HG02840 (cell line): ENCODE data around the gene LRRC3.

ENCODE experiments used
- ATAC-seq: cut with Tn5 transposase; IDR thresholded peaks from one replicate; pipeline ENCODE4 v1.9.1; 2021; ENCODE audit warnings: mild to moderate bottlenecking, moderate library complexity, moderate number of reproducible peaks; ENCODE audit not compliant: unreplicated experiment, low FRiP score

LRRC3 gene

DNA sequence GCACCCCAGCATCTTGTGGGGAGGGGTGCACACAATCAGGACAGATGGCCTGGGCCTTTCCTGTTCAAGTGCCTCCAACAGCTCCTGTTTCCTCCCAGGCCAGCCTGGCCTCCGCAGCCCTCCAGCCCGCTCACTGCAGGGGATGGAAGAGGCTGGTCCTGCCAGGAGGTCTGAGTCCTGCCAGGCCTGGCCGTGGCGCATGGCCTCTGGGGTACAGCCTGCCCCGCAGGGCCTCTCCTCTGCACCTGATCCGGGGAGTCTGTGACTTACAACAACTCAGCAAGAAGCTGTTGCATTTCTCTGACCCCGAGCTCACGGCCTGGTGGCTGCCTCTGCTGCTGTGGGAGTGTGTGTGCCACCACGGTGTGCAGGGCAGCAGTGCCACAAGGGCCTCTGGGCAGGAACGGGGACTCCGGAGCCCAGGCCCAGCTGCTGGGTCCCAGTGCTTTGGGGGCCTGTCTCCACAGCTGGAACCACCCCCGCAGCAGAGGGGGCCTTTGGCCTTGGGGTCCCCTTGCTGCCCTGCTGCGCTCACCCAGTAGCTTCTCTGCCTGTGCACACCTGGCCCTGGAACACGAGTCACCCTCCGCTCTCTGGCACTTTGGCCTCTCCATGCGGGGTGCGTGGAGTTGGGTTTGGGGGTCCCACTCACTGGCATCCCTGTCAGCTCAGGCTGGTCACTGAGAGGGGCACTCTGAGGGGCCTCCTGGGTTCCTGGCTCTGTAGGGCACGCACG lies 17.4 kb upstream of the LRRC3 start:
- no peak for ATAC-seq

DNA sequence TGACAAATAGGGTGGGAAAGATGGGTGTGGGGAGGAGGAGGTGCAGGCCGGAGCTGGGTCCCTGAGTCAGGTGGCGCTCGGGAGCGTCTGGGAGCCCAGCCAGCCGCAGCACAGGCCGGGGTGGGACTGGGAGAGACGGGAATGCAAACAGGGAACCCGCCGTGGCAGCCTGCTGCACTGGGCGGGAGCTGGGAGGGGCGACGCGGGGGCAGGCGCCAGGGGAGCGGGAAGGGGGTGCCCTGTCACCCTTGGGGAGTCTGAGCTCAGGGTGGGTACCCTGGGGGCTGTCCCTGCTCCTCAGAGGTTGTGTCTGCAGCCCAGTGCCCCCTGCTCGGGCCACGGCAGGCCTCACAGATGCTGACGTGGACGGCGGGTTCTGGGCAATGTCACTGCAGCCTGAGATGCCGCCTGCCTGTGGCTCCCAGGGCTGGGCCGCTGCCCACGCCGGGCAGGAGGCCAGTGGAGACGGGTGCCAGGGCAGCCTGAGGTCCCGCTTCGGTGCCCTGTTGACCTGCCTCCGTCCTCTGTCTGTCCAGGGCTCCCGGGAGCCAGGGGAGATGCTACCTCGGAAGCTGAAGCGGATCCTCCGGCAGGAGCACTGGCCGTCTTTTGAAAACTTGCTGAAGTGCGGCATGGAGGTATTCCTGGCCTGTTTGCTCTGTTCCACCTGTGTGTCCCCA lies 16.6 kb upstream of the LRRC3 start:
- ATAC-seq, result no peak

DNA sequence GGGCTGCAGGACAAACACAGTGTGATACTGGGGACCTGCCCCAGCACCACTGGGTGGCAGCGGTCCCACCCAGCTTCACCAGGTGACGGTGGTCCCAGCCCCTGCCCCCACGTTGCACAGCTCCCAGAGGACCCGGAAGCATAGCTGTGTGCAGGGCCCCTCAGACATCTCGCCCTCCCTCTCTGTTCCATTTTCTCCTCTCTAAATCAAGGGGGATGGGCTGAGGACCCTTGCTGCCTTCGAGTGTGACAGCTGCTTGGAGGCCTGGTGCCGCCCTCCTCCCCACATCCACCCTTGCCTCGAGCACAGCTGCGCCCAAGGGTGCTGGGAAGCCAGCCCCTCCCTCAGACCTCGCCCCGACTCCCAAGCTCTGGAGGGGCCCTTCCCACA lies 16.1 kb upstream of the LRRC3 start:
- no peak for ATAC-seq

DNA sequence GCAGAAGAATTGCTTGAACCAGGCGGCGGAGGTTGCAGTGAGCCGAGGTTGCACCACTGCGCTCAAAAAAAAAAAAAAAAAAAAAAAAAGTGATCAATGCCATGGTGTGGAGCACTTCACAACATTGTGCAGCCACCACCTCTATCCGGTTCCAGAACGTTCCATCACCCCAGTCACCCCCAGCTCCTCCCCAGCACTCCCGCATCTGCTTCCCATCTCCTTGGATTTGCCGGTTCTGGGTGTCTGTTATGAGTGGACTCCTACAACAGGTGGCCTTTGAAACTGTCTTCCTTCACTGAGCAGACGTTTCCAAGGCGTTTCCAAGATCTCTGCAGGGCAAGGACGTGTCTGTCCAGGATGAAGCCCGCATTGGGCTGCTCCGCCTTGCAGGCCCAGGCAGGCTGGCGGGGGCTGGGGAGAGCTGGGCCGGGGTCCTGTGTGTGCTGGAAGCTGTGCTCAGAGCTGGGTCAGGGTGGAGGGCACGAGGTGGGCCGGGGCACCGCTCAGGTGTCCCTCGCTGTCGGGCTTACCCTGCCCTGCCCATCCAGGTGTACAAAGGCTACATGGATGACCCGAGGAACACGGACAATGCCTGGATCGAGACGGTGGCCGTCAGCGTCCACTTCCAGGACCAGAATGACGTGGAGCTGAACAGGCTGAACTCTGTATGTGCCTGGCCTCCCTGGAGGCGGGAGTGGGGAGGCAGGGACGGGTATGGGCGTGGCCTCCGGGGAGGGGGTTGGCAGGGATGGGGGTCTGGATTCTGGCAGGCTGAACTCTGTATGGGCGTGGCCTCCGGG lies 14.9 kb upstream of the LRRC3 start:
- ATAC-seq, result no peak

DNA sequence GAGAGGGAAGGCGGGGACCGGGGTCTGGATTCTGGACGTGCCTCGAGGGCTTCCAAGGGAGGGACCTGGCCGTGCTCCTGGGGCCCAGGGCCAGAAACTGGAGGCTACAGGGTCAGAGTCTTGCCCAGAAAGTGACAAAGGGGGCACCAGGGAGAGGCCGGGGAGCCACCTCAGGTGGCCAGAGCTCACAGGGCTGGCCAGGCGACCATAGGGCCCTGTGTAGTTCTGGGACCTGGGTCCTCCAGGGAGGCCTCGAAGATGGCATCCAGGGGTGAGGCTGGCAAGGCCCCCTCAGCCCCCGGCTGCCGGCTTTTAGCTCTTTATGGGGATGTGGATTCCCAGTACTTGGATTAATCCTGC lies 14.3 kb upstream of the LRRC3 start:
- ATAC-seq, result no peak

DNA sequence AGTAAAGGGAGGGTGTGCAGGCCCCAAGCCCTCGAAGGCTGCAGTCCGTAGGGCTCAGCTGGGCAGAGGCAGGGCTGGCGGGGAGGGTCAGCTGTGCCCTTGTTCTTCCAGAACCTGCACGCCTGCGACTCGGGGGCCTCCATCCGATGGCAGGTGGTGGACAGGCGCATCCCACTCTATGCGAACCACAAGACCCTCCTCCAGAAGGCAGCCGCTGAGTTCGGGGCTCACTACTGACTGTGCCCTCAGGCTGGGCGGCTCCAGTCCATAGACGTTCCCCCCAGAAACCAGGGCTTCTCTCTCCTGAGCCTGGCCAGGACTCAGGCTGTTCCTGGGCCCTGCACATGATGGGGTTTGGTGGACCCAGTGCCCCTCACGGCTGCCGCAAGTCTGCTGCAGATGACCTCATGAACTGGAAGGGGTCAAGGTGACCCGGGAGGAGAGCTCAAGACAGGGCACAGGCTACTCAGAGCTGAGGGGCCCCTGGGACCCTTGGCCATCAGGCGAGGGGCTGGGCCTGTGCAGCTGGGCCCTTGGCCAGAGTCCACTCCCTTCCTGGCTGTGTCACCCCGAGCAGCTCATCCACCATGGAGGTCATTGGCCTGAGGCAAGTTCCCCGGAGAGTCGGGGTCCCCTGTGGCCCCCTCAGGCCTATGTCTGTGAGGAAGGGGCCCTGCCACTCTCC lies 13.6 kb upstream of the LRRC3 start:
- ATAC-seq, result no peak

DNA sequence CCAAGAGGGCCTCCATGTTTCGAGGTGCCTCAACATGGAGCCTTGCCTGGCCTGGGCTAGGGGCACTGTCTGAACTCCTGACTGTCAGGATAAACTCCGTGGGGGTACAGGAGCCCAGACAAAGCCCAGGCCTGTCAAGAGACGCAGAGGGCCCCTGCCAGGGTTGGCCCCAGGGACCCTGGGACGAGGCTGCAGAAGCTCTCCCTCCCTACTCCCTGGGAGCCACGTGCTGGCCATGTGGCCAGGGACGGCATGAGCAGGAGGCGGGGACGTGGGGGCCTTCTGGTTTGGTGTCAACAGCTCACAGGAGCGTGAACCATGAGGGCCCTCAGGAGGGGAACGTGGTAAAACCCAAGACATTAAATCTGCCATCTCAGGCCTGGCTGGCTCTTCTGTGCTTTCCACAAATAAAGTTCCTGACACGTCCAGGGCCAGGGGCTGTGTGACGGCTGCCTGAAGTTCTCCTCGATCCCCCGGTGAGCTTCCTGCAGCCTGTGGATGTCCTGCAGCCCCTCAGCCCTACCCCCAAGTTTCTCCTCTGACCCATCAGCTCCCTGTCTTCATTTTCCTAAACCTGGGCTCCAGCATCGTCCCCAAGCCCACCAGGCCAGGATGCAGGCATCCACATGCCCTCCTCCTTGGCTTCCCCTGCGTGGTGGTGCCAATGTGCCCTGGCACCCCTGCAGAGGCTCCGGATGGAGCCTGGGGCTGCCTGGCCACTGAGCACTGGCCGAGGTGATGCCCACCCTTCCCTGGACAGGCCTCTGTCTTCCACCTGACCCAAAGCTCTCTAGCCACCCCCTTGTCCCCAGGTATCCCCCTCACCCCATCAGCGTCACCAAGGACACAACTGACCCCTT lies 12.8 kb upstream of the LRRC3 start:
- ATAC-seq, result no peak

DNA sequence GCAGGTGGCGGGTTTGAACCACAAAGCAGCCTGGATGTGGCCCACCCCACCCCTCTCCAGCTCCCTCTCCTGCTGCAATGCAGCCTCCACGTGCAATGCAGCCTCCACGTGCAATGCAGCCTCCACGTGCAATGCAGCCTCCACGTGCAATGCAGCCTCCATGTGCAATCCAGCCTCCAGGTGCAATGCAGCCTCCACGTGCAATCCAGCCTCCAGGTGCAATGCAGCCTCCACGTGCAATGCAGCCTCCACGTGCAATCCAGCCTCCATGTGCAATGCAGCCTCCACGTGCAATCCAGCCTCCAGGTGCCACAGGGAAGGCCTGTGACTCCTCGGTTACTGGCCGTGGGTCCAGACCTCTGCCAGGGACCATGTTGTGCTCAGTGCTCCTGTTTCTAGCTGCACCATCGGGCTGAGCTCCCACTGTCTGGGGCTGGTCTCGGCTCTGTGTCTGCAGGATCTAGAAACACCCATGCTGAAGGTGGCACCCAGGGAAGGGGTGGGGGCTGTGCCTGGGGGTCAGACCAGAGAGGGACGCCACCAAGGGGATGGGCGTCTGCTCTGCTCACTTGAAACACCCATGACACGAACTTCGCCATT lies 11.9 kb upstream of the LRRC3 start:
- no peak for ATAC-seq

DNA sequence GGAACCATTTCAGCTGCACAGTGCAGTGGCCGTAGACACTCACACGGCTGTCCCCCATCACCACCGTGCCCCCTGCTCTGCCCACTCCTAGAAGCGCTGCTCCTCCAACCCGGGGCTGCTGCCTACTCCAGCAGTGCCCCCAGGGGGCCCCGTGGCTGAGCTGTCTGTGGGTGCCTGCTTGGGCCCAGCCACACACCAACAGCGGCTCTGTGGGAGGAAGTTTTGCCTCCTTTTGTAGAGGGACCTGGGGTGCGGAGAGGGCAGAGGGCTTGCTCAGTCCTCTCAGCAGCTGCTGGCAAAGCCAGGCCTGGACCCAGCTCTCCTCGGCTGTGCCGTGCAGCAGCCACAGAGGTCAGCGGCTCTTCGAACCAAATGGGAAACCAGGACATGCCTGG lies 11.4 kb upstream of the LRRC3 start:
- ATAC-seq, result no peak

DNA sequence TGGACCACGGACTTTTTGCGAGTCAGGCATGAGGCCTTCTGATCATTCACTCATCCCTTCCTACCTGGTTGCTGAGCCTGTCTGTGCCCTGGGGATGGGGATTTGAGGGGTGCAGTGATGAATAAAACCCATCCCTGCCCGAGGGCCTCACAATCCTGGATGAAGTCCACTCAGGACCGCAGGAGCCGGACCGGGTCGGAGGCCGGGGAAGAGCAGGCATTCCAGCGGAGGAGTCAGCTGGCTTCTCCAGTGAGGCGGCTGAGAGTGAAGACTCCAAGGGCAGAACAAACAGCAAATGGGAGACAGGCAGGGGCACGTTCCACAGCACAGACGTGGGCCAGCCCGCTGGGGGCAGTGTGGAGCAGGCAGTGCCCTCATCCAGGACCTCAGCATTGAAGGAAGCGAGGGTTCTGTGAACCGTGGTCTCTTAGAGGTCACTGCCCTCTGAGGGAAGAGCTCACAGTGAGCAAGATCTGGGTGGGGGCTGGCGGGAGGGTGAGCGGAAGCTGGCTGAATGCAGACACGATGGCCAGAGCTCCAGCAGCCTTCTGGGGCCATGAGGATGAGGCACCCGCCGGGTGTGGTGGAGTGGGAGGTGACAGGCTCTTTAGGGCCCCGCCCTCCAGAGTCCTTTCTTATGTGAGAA lies 10.9 kb upstream of the LRRC3 start:
- no peak for ATAC-seq

DNA sequence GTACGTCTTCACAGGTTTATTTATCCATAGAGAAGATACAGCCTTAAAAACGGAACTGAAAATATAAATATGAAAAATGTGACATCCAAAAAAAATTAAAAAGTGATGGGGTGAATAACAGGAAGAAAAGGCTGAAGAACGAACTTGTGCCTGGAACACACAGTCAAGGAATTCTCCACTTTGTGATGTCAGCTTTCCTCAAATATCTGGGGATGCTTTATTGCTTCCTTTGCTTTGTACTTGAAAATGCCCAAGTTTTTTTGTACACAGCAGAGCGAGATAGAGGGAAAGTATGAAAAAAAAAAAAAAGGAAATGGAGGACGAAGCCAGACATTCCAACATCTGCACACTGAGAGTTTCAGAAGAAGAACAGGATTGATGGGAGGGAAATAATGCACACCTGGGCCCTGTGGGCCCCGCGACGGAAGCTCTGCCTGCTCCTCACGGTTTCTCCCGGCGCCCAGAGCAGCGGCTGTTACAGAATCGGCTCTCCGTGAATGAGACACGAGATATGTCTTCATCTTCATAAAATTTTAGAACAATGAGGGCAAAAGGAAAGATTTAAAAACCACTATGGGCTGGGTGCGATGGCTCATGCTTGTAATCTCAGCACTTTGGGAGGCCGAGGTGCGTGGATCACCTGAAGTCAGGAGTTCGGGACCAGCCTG lies 10.0 kb upstream of the LRRC3 start:
- no peak for ATAC-seq

DNA sequence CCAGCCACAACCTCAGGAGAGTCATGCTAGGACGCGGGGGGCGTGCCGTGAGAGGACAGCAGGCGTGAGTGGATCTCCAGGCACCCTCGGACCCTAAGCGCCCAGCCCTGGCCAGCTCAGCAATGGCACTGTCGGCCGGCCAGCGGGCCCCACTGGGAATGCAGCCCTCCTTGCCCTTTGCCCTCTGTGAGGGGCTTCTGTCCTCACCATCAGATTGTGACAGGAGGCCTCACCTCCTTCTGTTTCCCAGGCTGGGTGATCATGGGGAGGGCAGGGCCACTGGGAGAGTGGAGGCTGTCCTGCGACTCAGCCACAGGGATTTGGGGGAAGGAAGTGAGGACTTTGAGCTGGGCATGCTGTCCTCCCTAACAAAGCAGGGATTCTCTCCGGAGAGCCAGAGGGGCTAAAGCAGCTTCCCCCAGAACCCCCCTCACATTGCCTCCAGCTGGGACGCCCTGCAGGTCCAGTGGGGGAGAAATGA lies 6.6 kb upstream of the LRRC3 start:
- ATAC-seq, result no peak

DNA sequence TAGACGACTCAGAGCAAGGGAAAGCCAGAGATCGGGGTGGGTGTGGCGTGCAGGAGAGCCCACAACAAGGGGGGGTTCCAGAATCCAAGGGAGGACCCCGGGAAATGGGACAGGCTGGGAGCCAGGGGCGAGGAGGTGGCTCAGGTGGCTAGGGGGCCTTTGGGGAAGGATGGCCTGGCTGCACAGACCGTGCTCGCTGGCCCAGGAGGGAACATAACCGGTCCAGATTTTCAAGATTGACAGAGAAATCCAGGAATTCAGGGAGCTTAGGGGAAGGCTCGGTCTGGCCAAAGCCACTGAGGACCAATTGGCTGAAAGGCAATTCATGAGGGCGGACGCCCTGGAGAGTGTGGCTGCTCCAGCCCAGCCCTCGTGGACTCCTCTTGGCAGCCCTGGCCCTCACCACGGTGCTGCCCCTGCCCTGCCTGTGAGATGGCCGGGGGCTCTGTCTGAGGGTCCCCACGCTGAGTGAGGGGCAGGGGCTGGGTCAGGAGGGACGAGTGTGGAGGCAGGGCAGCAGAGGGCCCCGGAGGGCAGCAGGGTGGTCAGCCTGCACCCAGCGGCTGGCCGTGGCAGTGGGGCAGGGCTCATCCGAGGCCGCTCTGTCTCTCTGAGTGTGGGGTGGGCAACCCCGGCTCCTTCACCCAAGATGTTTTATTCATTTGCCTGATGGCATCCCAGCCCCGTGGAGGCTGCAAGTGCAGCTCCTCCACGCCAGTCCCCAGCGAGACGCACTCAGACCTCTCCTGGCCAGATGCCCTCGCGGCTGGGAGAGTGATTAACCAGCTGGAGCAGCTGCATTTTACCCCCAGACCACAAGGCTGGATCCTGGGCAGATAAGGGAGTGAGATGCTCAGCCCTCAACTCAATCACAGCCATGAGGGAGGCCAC lies 5.6 kb upstream of the LRRC3 start:
- no peak for ATAC-seq

DNA sequence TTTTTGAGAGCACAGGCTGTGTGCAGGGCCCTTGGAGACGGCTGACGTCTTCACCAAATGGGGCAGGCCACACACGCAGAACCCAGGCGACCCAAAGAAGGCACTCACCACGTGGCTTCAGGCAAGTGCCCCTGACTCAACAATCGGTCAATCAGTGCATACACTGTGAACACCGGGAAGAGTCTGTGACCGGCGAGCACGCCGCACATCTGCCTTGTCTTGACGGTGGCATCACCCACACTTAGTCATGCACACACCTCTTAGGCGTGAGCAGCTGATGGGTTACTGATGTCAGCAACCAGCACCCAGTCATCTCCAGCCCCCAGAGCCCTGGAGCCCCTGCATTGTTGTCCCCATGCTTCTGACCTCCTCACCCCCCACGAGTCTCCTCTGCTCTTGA lies 4.9 kb upstream of the LRRC3 start:
- no peak for ATAC-seq

DNA sequence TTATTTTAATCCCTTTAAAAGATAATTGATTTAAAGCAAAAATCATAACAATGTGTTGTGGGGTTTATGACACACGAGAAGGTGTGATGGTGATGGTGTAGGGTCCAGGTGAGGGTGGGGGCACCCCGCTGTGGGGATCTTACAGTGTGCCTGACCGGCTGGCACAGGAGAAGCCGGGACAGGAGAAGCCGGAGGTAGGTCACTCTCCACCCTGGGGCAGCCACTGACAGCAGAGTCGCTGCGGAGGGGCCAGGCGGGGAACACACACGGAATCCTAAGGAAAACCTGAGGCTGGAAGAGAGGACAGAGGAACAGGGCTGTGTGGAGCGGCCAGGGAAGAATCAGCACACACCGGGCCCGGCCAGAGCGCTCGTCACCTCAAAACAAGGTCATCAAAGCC lies 4.3 kb upstream of the LRRC3 start:
- ATAC-seq, result no peak

DNA sequence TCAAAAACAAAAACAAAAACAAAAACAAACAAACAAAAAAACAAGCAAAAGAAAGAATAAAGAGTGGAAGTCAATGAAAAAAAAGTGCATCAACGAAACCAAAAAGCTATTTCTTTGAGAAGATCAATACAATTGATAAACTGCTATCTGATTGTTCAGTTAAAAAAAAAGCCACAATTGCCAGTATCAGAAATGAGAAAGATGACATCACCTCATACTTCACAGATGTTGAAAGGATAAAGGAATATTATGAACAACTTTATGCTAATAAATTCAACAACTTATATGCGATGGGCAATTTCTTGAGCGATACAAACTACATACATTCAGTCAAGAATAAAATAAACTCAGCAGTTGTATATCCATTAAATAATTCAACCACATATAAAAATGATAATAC lies 2.2 kb upstream of the LRRC3 start:
- ATAC-seq, result no peak

DNA sequence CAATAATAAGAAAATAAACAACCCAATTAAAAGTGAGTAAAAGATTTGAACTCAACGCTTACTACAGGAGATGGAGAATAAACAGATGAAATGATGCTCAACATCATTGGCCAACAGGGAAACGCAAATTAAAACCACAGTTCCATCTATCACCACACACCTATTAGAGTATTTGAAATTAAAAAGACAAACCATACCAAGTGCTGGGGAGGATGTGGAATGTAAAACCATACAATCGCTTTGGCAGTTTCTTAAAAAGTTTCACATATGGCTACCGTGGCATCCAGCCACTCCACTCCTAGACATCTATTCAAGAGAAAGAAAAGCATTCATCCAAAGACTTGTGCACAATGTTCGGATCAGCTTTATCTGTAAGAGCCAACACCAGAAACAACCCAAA lies 1.3 kb upstream of the LRRC3 start:
- ATAC-seq, result no peak
